Fibroblast of lung (primary cell): ENCODE measurements around the gene C1QTNF9. TPM values are rescaled to one million over a fixed set of nuclear protein-coding genes. Genes with fewer than 3 reads are reported as not detected.

Experiments
- DNase-seq, 2 donors: peaks; one replicate each; pipeline versions ENCODE4 v3.0.0 to v3.0.0-alpha.2; 2010; ENCODE audit warnings: low read depth in 2 of 2
- H2AFZ ChIP-seq: 2 replicates; pipeline ENCODE4 v1.5.1; 2012; ENCODE audit warnings: low read length, control low read depth, inconsistent platforms
- H3K27ac ChIP-seq: 2 replicates; pipeline ENCODE4 v1.5.1; 2011; ENCODE audit warnings: low read length, control low read depth; ENCODE audit not compliant: insufficient read depth
- H3K27me3 ChIP-seq: 2 replicates; pipeline ENCODE4 v1.5.1; 2011; ENCODE audit warnings: mild to moderate bottlenecking, low read length; ENCODE audit not compliant: control insufficient read depth, insufficient read depth
- H3K36me3 ChIP-seq: 2 replicates; pipeline ENCODE4 v1.5.1; 2011; ENCODE audit warnings: low read length; ENCODE audit not compliant: control insufficient read depth, insufficient read depth
- H3K4me1 ChIP-seq: 2 replicates; pipeline ENCODE4 v1.5.1; 2011; ENCODE audit warnings: low read length; ENCODE audit not compliant: control insufficient read depth, insufficient read depth; ENCODE audit errors: extremely low read depth
- H3K4me2 ChIP-seq: 2 replicates; pipeline ENCODE4 v1.5.1; 2011; ENCODE audit warnings: low read length, control low read depth; ENCODE audit not compliant: insufficient read depth; ENCODE audit errors: extremely low read depth
- H3K4me3 ChIP-seq, 4 experiments: fragments of 200-600 bp in 1 of 4; sonication (generic) in 1 of 4; replicated peaks in 1 of 4; 2 replicates each; pipeline ENCODE4 v1.5.1; 2011 to 2016; ENCODE audit warnings: low read length in 4 of 4, low read depth in 3 of 4, mild to moderate bottlenecking in 3 of 4, control low read depth in 2 of 4, inconsistent platforms in 1 of 4, mixed read lengths in 1 of 4; ENCODE audit not compliant: insufficient read depth in 1 of 4; ENCODE audit errors: control extremely low read depth in 1 of 4
- H3K79me2 ChIP-seq: 2 replicates; pipeline ENCODE4 v1.5.1; 2012; ENCODE audit warnings: mild to moderate bottlenecking, low read length, inconsistent platforms; ENCODE audit not compliant: control insufficient read depth, insufficient read depth
- H3K9ac ChIP-seq: 2 replicates; pipeline ENCODE4 v1.5.1; 2011; ENCODE audit warnings: mild to moderate bottlenecking, low read length, control low read depth; ENCODE audit not compliant: insufficient read depth
- H3K9me3 ChIP-seq: 2 replicates; pipeline ENCODE4 v1.5.1; 2012; ENCODE audit warnings: low read depth, low read length; ENCODE audit not compliant: control insufficient read depth, insufficient read depth
- H4K20me1 ChIP-seq: 2 replicates; pipeline ENCODE4 v1.5.1; 2011; ENCODE audit warnings: low read length; ENCODE audit not compliant: control insufficient read depth, insufficient read depth; ENCODE audit errors: extremely low read depth
- EZH2 ChIP-seq: IDR thresholded peaks from 2 replicates; pipeline ENCODE4 v1.5.1; 2012; ENCODE audit warnings: low read length, control low read depth, mild to moderate bottlenecking; ENCODE audit errors: missing control alignments
- polyA plus RNA-seq, 2 donors: library from polyadenylated mRNA; depleted of rRNA in 1 of 2; stranded (reverse) in 1 of 2; unstranded in 1 of 2; fragments of >200 nt; gene quantifications; 2 replicates each; pipeline ENCODE4 v1.2.1, GENCODE V29; 2011 to 2012; ENCODE audit warnings: missing spikeins in 1 of 2
- total RNA-seq: library from RNA; depleted of rRNA; stranded (reverse); fragments of >200 nt; gene quantifications from 2 replicates; pipeline ENCODE4 v1.2.1, GENCODE V29; 2014
- TF ChIP-seq, protein P1 (sequence below), 2 donors: IDR thresholded peaks in 1 of 2; conservative IDR thresholded peaks in 1 of 2; 1 replicate in 1 of 2; 2 replicates in 1 of 2; pipeline ENCODE4 v1.5.1; 2011 to 2012; ENCODE audit warnings: low read length in 2 of 2, control low read depth in 1 of 2, inconsistent platforms in 1 of 2, low read depth in 1 of 2, mild to moderate bottlenecking in 1 of 2

Gene C1QTNF9
- total and polyA plus RNA-seq, 2 donors (not counting 1 experiment from before 2014, with no cell fraction given) = 0.51 TPM; not detected in 1

DNA sequence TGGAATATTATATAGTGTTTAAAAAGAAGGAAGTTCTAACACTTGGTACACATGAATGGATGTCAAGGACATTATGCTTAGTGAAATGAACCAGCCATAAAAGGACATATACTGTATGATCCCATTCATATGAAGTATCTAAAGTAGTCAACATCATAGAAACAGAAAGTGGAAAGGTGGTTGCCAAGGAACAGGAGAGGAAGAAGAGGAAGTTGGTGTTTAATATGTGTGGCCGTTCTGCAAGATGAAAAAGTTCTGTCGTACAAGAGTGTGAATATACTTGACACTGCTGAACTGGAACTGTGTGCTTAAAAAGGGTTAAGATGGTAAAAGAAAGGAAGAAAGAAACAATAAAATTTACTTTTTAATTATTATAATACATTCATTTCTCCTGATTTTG, 33.1 kb upstream of the C1QTNF9 start:
- Histone ChIP-seq H3K36me3 (no peaks in the 10 kb centered on the region), H3K79me2 (no peaks in the 10 kb centered on the region), H3K4me2 (no peak overlapping the region), H3K27ac (no peak overlapping the region), H4K20me1 (no peaks in the 10 kb centered on the region), H3K27me3 (no peaks in the 10 kb centered on the region), H3K4me3 (no peak overlapping the region), H3K9me3 (no peaks in the 10 kb centered on the region), H2AFZ (no peak overlapping the region), H3K4me1 (peaks cover 3% of the 10 kb centered on the region), H3K9ac (no peak overlapping the region)
- TF ChIP-seq, protein P1, sequence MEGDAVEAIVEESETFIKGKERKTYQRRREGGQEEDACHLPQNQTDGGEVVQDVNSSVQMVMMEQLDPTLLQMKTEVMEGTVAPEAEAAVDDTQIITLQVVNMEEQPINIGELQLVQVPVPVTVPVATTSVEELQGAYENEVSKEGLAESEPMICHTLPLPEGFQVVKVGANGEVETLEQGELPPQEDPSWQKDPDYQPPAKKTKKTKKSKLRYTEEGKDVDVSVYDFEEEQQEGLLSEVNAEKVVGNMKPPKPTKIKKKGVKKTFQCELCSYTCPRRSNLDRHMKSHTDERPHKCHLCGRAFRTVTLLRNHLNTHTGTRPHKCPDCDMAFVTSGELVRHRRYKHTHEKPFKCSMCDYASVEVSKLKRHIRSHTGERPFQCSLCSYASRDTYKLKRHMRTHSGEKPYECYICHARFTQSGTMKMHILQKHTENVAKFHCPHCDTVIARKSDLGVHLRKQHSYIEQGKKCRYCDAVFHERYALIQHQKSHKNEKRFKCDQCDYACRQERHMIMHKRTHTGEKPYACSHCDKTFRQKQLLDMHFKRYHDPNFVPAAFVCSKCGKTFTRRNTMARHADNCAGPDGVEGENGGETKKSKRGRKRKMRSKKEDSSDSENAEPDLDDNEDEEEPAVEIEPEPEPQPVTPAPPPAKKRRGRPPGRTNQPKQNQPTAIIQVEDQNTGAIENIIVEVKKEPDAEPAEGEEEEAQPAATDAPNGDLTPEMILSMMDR (conservative IDR thresholded peaks at IDR 0.05 in 1 of 2, IDR thresholded peaks at IDR 0.05 in 1 of 2; ENCODE audit: low read depth in 1 of 2, low read length in 2 of 2) = no peak
- TF ChIP-seq EZH2 = no peak
- no peak for DNase-seq

DNA sequence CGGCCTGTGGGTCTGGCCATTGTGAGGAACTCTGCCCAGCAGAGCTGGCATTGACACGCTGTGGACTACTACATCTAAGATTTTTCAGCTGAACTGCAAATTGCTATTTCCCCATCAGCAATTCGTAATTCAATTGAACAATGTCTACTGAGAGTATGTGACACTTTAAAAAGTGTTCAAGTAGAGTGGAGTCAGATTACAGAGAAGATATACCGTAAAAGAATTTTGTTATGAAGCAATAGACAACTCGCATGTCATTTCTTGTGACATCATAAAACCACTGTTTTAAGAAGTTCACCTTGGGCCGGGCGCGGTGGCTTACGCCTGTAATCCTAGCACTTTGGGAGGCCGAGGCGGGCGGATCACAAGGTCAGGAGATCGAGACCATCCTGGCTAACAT, 32.5 kb upstream of the C1QTNF9 start:
- Histone ChIP-seq H3K9me3 (no peaks in the 10 kb centered on the region), H3K36me3 (no peaks in the 10 kb centered on the region), H3K27ac (no peak overlapping the region), H3K4me2 (no peak overlapping the region), H3K4me3 (no peak overlapping the region), H4K20me1 (no peaks in the 10 kb centered on the region), H2AFZ (no peak overlapping the region), H3K4me1 (peaks cover 3% of the 10 kb centered on the region), H3K9ac (no peak overlapping the region), H3K79me2 (no peaks in the 10 kb centered on the region), H3K27me3 (no peaks in the 10 kb centered on the region)
- no peak for TF ChIP-seq EZH2
- TF ChIP-seq, protein P1 (conservative IDR thresholded peaks at IDR 0.05 in 1 of 2, IDR thresholded peaks at IDR 0.05 in 1 of 2; ENCODE audit: low read depth in 1 of 2, low read length in 2 of 2) = no peak
- no peak for DNase-seq

DNA sequence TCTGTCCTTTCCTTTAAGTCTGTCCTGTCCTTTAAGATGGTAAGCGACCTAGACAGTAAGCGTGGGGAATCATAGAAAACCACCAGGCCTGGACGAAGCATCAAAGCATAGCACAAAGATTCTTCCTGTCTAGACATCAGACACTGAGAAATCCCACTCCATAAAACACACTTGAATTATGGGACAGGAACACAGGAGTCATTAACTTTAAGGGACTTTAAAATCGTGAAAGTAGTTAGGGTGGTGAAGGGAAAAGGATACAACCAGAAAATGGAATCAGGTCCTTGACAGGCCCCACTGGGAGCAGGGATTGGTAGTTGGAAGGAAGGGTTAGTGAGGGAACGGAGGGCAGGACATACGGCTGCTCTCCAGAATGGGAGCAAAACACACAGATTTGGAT, 31.6 kb upstream of the C1QTNF9 start:
- no peaks in the 10 kb centered on the region for H3K9me3 ChIP-seq
- no peak for TF ChIP-seq EZH2
- TF ChIP-seq, protein P1 (conservative IDR thresholded peaks at IDR 0.05 in 1 of 2, IDR thresholded peaks at IDR 0.05 in 1 of 2; ENCODE audit: low read depth in 1 of 2, low read length in 2 of 2) = no peak
- no peak overlapping the region for H3K4me3 ChIP-seq
- no peak overlapping the region for H3K27ac ChIP-seq
- DNase-seq = no peak
- no peaks in the 10 kb centered on the region for H3K27me3 ChIP-seq
- no peak overlapping the region for H2AFZ ChIP-seq
- no peaks in the 10 kb centered on the region for H3K4me1 ChIP-seq
- H3K9ac ChIP-seq = no peak overlapping the region
- no peaks in the 10 kb centered on the region for H4K20me1 ChIP-seq
- H3K79me2 ChIP-seq = no peaks in the 10 kb centered on the region
- H3K36me3 ChIP-seq = no peaks in the 10 kb centered on the region
- no peak overlapping the region for H3K4me2 ChIP-seq
